HepG2 (cell line): ENCODE data around the gene FAM168A. TPM values are rescaled to one million over a fixed set of nuclear protein-coding genes. Genes with fewer than 3 reads are reported as not detected.

ENCODE experiments used
- ATAC-seq: fragments of 200-7000 bp; cut with Tn5 transposase; 3 replicates; pipeline ENCODE4 v1.9.1; 2020; ENCODE audit warnings: mild to moderate bottlenecking, moderate library complexity
- BruUV-seq: library from RNA; stranded (reverse); fragments of 400-500 nt; replicated peaks from 2 replicates; lab custom pipeline; 2021; lab: Mats Ljungman, UMichigan
- CTCF ChIA-PET: fragments of 300-600 bp; formaldehyde crosslinking; extraction: SDS; loops from one replicate; lab custom pipeline; 2021; ENCODE audit warnings: low total read pairs, inconsistent platforms, low intra/inter-chr PET ratio; lab: Yijun Ruan, JAX
- POLR2A ChIA-PET: fragments of 350-600 bp; sonication (Branson Sonifier 250); formaldehyde crosslinking; loops from one replicate; lab custom pipeline; 2020; ENCODE audit warnings: antibody characterized with exemption, inconsistent platforms; lab: Yijun Ruan, JAX
- DNase-seq: peaks from one replicate; pipeline ENCODE4 v3.0.0-alpha.2; 2015; ENCODE audit warnings: low spot score
- FAIRE-seq: peaks from 3 replicates; lab custom pipeline; 2011; peaks lifted over from hg19 to GRCh38; lab: Jason Lieb, UNC
- H2AFZ ChIP-seq: one replicate; pipeline ENCODE4 v1.6.1; 2011; ENCODE audit warnings: low read length, inconsistent platforms
- H3K27ac ChIP-seq: fragments of 300-600 bp; 3 replicates; pipeline ENCODE4 v1.8.0; 2011; ENCODE audit warnings: mixed run types, mild to moderate bottlenecking, mixed read lengths, low read length, inconsistent platforms; ENCODE audit not compliant: insufficient read depth; ENCODE audit errors: extremely low read length
- H3K27me3 ChIP-seq, 2 experiments: fragments of 200-600 bp in 1 of 2; 2 replicates in 1 of 2; 3 replicates in 1 of 2; pipeline versions ENCODE4 v1.6.0 to v1.8.0; 2011; ENCODE audit warnings: low read length in 2 of 2, mild to moderate bottlenecking in 2 of 2, moderate library complexity in 2 of 2, inconsistent platforms in 1 of 2; ENCODE audit not compliant: insufficient read depth in 2 of 2, control insufficient read depth in 1 of 2
- H3K36me3 ChIP-seq, 2 experiments: fragments of 200-600 bp in 1 of 2; replicated peaks in 1 of 2; 2 replicates in 1 of 2; 3 replicates in 1 of 2; pipeline versions ENCODE4 v1.5.1 to v1.8.0; 2011; ENCODE audit warnings: low read length in 2 of 2, inconsistent platforms in 1 of 2; ENCODE audit not compliant: insufficient read depth in 2 of 2, control insufficient read depth in 1 of 2
- H3K4me1 ChIP-seq: 2 replicates; pipeline ENCODE4 v1.5.1; 2012; ENCODE audit warnings: low read length, inconsistent platforms; ENCODE audit not compliant: insufficient read depth
- H3K4me2 ChIP-seq: 2 replicates; pipeline ENCODE4 v1.6.0; 2011; ENCODE audit warnings: low read depth, low read length, inconsistent platforms
- H3K4me3 ChIP-seq, 3 experiments: fragments of 200-600 bp in 1 of 3; sonication (generic), shearing (Covaris generic) in 1 of 3; replicated peaks in 1 of 3; 2 replicates each; pipeline ENCODE4 v1.5.1; 2011 to 2016; ENCODE audit warnings: low read length in 3 of 3, inconsistent platforms in 2 of 3, low read depth in 2 of 3, mild to moderate bottlenecking in 2 of 3, control low read depth in 1 of 3, mixed read lengths in 1 of 3; ENCODE audit not compliant: insufficient read depth in 1 of 3
- H3K79me2 ChIP-seq: one replicate; pipeline ENCODE4 v1.6.1; 2011; ENCODE audit warnings: low read length, inconsistent platforms; ENCODE audit not compliant: insufficient read depth
- H3K9ac ChIP-seq: 2 replicates; pipeline ENCODE4 v1.6.0; 2011; ENCODE audit warnings: mild to moderate bottlenecking, low read depth, low read length, inconsistent platforms; ENCODE audit not compliant: insufficient read depth
- H3K9me3 ChIP-seq: 2 replicates; pipeline ENCODE4 v1.5.1; 2012; ENCODE audit warnings: mild to moderate bottlenecking, low read length
- H4K20me1 ChIP-seq: 2 replicates; pipeline ENCODE4 v1.6.0; 2011; ENCODE audit warnings: inconsistent platforms, mild to moderate bottlenecking, low read length, moderate library complexity; ENCODE audit not compliant: insufficient read depth
- CENPT ChIP-seq: sonication (generic); formaldehyde crosslinking; IDR thresholded peaks from 2 replicates; pipeline ENCODE4 v1.8.0; 2022; ENCODE audit warnings: low read depth, mild to moderate bottlenecking, moderate library complexity, missing genetic modification reagents
- FOXJ3 ChIP-seq: sonication (generic); formaldehyde crosslinking; IDR thresholded peaks from 2 replicates; pipeline ENCODE4 v1.4.0; 2020; ENCODE audit warnings: missing genetic modification reagents, mild to moderate bottlenecking, borderline replicate concordance
- KAT7 ChIP-seq: IDR thresholded peaks from 2 replicates; pipeline ENCODE4 v1.6.1; 2018; ENCODE audit warnings: borderline replicate concordance, missing compliant biosample characterization
- KDM5B ChIP-seq: sonication (generic); formaldehyde crosslinking; IDR thresholded peaks from 2 replicates; pipeline ENCODE4 v1.4.0; 2020; ENCODE audit warnings: missing genetic modification reagents, mild to moderate bottlenecking, borderline replicate concordance
- MXD1 ChIP-seq: sonication (generic); formaldehyde crosslinking; IDR thresholded peaks from 2 replicates; pipeline ENCODE4 v1.4.0; 2020; ENCODE audit warnings: mild to moderate bottlenecking, missing genetic modification reagents
- NCOA1 ChIP-seq: sonication (generic); formaldehyde crosslinking; IDR thresholded peaks from 2 replicates; pipeline ENCODE4 v1.9.0; 2021; ENCODE audit warnings: missing genetic modification reagents
- RNF219 ChIP-seq: sonication (generic); formaldehyde crosslinking; IDR thresholded peaks from 2 replicates; pipeline ENCODE4 v1.5.0; 2020; ENCODE audit warnings: mild to moderate bottlenecking, missing genetic modification reagents
- SALL1 ChIP-seq: sonication (generic); formaldehyde crosslinking; IDR thresholded peaks from 2 replicates; pipeline ENCODE4 v1.8.0; 2022; ENCODE audit warnings: mild to moderate bottlenecking, missing genetic modification reagents
- SMAD3 ChIP-seq: sonication (generic); formaldehyde crosslinking; IDR thresholded peaks from 2 replicates; pipeline ENCODE4 v1.4.0; 2020; ENCODE audit warnings: missing genetic modification reagents
- SMAD9 ChIP-seq: sonication (generic); formaldehyde crosslinking; IDR thresholded peaks from 2 replicates; pipeline ENCODE4 v1.5.1; 2020; ENCODE audit warnings: mild to moderate bottlenecking, missing genetic modification reagents
- SP140L ChIP-seq: sonication (generic); formaldehyde crosslinking; IDR thresholded peaks from 2 replicates; pipeline ENCODE4 v1.4.0; 2020; ENCODE audit warnings: missing genetic modification reagents, borderline replicate concordance
- U2AF1 ChIP-seq: fragments of 200-400 bp; formaldehyde crosslinking; optimal IDR thresholded peaks from 2 replicates; pipeline ENCODE3; 2017; ENCODE audit warnings: mild to moderate bottlenecking, low read depth, low read length
- U2AF2 ChIP-seq: fragments of 200-400 bp; formaldehyde crosslinking; IDR thresholded peaks from 2 replicates; pipeline ENCODE4 v1.6.1; 2017; ENCODE audit warnings: low read depth, mild to moderate bottlenecking, low read length
- ZNF10 ChIP-seq: sonication (generic); formaldehyde crosslinking; IDR thresholded peaks from 2 replicates; pipeline ENCODE4 v1.4.0; 2020; ENCODE audit warnings: mild to moderate bottlenecking, low read depth, missing genetic modification reagents, borderline replicate concordance
- ZNF3 ChIP-seq: IDR thresholded peaks from 2 replicates; pipeline ENCODE4 v1.7.0; 2017; ENCODE audit warnings: inconsistent platforms
- ZNF33A ChIP-seq: sonication (generic); formaldehyde crosslinking; IDR thresholded peaks from 2 replicates; pipeline ENCODE4 v1.5.1; 2020; ENCODE audit warnings: missing genetic modification reagents, mild to moderate bottlenecking, moderate library complexity, borderline replicate concordance
- ZSCAN20 ChIP-seq: sonication (generic); formaldehyde crosslinking; IDR thresholded peaks from 2 replicates; pipeline ENCODE4 v1.4.0; 2020; ENCODE audit warnings: missing genetic modification reagents, mild to moderate bottlenecking, borderline replicate concordance
- WGBS: methylation state at CpG from one replicate; pipeline ENCODE4 v1.1.6; 2017; ENCODE audit warnings: low lambda C conversion rate; 5-methylcytosine and 5-hydroxymethylcytosine counted together
- in situ Hi-C: cut with HindIII; loops from 2 replicates; pipeline ENCODE4 v1.10.0; 2017; ENCODE audit warnings: low pct_unique_long_range_greater_than_20kb; ENCODE audit not compliant: extremely low pct_ligation_motif_present
- intact Hi-C: fragments of 100-400 bp; cut with micrococcal nuclease; formaldehyde crosslinking; loops from one replicate; pipeline ENCODE4 v1.10.0; 2022; ENCODE audit not compliant: unreplicated experiment
- polyA plus RNA-seq, 8 experiments: library from polyadenylated mRNA; depleted of rRNA in 3 of 8; stranded (reverse) in 7 of 8; unstranded in 1 of 8; fragments of >200 nt; fragmentation: Illumina TruSeq in 4 of 8; extraction: Trizol in 4 of 8; gene quantifications; 2 replicates each; pipeline versions ENCODE4 v1.2.1 to v1.2.3, GENCODE V29; 2011 to 2016; ENCODE audit warnings: low read depth in 4 of 8, missing spikeins in 1 of 8, mixed read lengths in 1 of 8; ENCODE audit not compliant: insufficient read depth in 1 of 8
- total RNA-seq, 5 experiments: library from RNA; depleted of rRNA; stranded (reverse); fragments of >200 nt; fragmentation: Illumina TruSeq; extraction: Trizol; gene quantifications; 2 replicates each; pipeline ENCODE4 v1.2.3, GENCODE V29; 2016; ENCODE audit warnings: low read depth in 1 of 5

The FAM168A gene
- total and polyA plus RNA-seq, 2 of the 13 experiments (the other 11 are each of a cell fraction or from before 2014, with no cell fraction given) = 13.9 to 15.8 TPM

- Histone ChIP-seq H3K4me3 (no peak overlapping the region), H3K9ac (no peak overlapping the region), H3K79me2 (no peaks in the 10 kb centered on the region), H3K4me2 (no peak overlapping the region), H4K20me1 (no peaks in the 10 kb centered on the region), H3K36me3 (no peaks in the 10 kb centered on the region)
- in situ Hi-C loops = no loop called here
- no peak for ATAC-seq
- BruUV-seq = no TSS peak
- TF ChIP-seq MXD1 (no peak), ZNF10 (CRISPR knock-in tag) (no peak), ZNF33A (CRISPR knock-in tag) (no peak), U2AF2 (no peak)
- TF ChIP-seq, all 625 proteins: peak for 0
- no peak overlapping the region for H3K27ac ChIP-seq
- intact Hi-C loops = no loop called here
- no peak overlapping the region for H2AFZ ChIP-seq
- FAIRE-seq (no peak), DNase-seq (no peak)
- no peaks in the 10 kb centered on the region for H3K4me1 ChIP-seq
- H3K9me3 ChIP-seq = no peaks in the 10 kb centered on the region
- POLR2A ChIA-PET = no interaction called here
- CTCF ChIA-PET = no interaction called here
- H3K27me3 ChIP-seq = no peaks in the 10 kb centered on the region
Measured at GRCh38 chr11:73445980-73446379, 151.9 kb downstream of the FAM168A start.

GRCh38 chr11:73439002-73439843, 158.7 kb downstream of the FAM168A start:
- BruUV-seq = no TSS peak
- H3K4me2 ChIP-seq = no peak overlapping the region
- TF ChIP-seq RNF219 (CRISPR knock-in tag) (no peak), FOXJ3 (peak; percentile 57; the same call in 1 of the 2 replicates), KDM5B (CRISPR knock-in tag) (no peak), ZSCAN20 (CRISPR knock-in tag) (no peak), SALL1 (no peak), SMAD3 (CRISPR knock-in tag) (no peak), NCOA1 (CRISPR knock-in tag) (no peak), SMAD9 (no peak), SP140L (CRISPR knock-in tag) (no peak), U2AF1 (no peak), CENPT (CRISPR knock-in tag) (no peak), KAT7 (CRISPR knock-in tag) (no peak), ZNF3 (CRISPR knock-in tag) (no peak)

More at GRCh38 chr11:73439002-73439843, 158.7 kb downstream of the FAM168A start:
- no peaks in the 10 kb centered on the region for H3K27me3 ChIP-seq
- H3K9ac ChIP-seq = no peak overlapping the region
- H3K4me1 ChIP-seq = peaks cover 19% of the 10 kb centered on the region
- H3K4me3 ChIP-seq = no peak overlapping the region
- WGBS = 61% methylated on average over 5 of the region's 5 CpGs
- no peak overlapping the region for H3K27ac ChIP-seq
- no peaks in the 10 kb centered on the region for H4K20me1 ChIP-seq
- H3K79me2 ChIP-seq = no peaks in the 10 kb centered on the region
- CTCF ChIA-PET = no interaction called here
- ATAC-seq (peak; percentile 69), DNase-seq (peak; percentile 45), FAIRE-seq (peak; percentile 21)
- H3K36me3 ChIP-seq = no peaks in the 10 kb centered on the region
- intact Hi-C loops (no loop called here), in situ Hi-C loops (no loop called here)
- POLR2A ChIA-PET = no interaction called here
- H2AFZ ChIP-seq = no peak overlapping the region
- H3K9me3 ChIP-seq = no peaks in the 10 kb centered on the region
